HUES64 (cell line): Measurements from ENCODE around the gene DPT.

Experiments
- H3K27ac ChIP-seq: 2 replicates; pipeline ENCODE4 v1.7.0; 2013; ENCODE audit warnings: low read depth, low read length, inconsistent platforms
- H3K27me3 ChIP-seq: 2 replicates; pipeline ENCODE4 v1.6.1; 2013; ENCODE audit warnings: mild to moderate bottlenecking, low read length; ENCODE audit not compliant: insufficient read depth
- H3K36me3 ChIP-seq: 2 replicates; pipeline ENCODE4 v1.6.1; 2013; ENCODE audit warnings: mild to moderate bottlenecking, low read length; ENCODE audit not compliant: insufficient read depth
- H3K4me1 ChIP-seq: 2 replicates; pipeline ENCODE4 v1.6.1; 2013; ENCODE audit warnings: mild to moderate bottlenecking, low read length, moderate library complexity; ENCODE audit not compliant: insufficient read depth
- H3K4me3 ChIP-seq: 2 replicates; pipeline ENCODE4 v1.5.1; 2013; ENCODE audit warnings: mild to moderate bottlenecking, low read length, moderate library complexity
- H3K9ac ChIP-seq: 2 replicates; pipeline ENCODE4 v1.6.1; 2013; ENCODE audit warnings: mild to moderate bottlenecking, low read depth, low read length
- H3K9me3 ChIP-seq: 2 replicates; pipeline ENCODE4 v1.6.1; 2013; ENCODE audit warnings: low read depth, low read length; ENCODE audit not compliant: insufficient read depth
- WGBS: fragments of 150-250, 120-280 bp; methylation state at CpG from one replicate; pipeline ENCODE4 v1.1.7; 2013; ENCODE audit warnings: missing lambda C conversion rate; 5-methylcytosine and 5-hydroxymethylcytosine counted together

DPT gene

GRCh38 chr1:168696125-168696760, 32.8 kb downstream of the DPT start:
- H3K9ac ChIP-seq: no peak overlapping the region
- H3K27ac ChIP-seq: no peak overlapping the region
- no peaks in the 10 kb centered on the region for H3K36me3 ChIP-seq
- no peak overlapping the region for H3K4me3 ChIP-seq
- WGBS: 81% methylated on average over 7 of the region's 7 CpGs
- no peaks in the 10 kb centered on the region for H3K27me3 ChIP-seq
- H3K9me3 ChIP-seq: no peaks in the 10 kb centered on the region
- H3K4me1 ChIP-seq: no peaks in the 10 kb centered on the region

GRCh38 chr1:168693872-168694238, 35.2 kb downstream of the DPT start:
- H3K4me3 ChIP-seq: no peak overlapping the region
- no peak overlapping the region for H3K9ac ChIP-seq
- H3K27ac ChIP-seq: no peak overlapping the region
- no peaks in the 10 kb centered on the region for H3K27me3 ChIP-seq
- no peaks in the 10 kb centered on the region for H3K4me1 ChIP-seq
- H3K36me3 ChIP-seq: no peaks in the 10 kb centered on the region
- H3K9me3 ChIP-seq: no peaks in the 10 kb centered on the region
- WGBS: no CpG with 5 or more reads among the region's 2 CpGs

GRCh38 chr1:168693197-168693871, 35.7 kb downstream of the DPT start:
- H3K36me3 ChIP-seq: no peaks in the 10 kb centered on the region
- no peak overlapping the region for H3K9ac ChIP-seq
- H3K4me1 ChIP-seq: no peaks in the 10 kb centered on the region
- no peak overlapping the region for H3K27ac ChIP-seq
- 86% methylated on average over 6 of the region's 8 CpGs for WGBS
- no peaks in the 10 kb centered on the region for H3K27me3 ChIP-seq
- H3K9me3 ChIP-seq: no peaks in the 10 kb centered on the region
- no peak overlapping the region for H3K4me3 ChIP-seq

GRCh38 chr1:168692472-168692871, 36.5 kb downstream of the DPT start:
- Histone ChIP-seq H3K9ac (no peak overlapping the region), H3K27me3 (no peaks in the 10 kb centered on the region), H3K4me1 (no peaks in the 10 kb centered on the region), H3K4me3 (no peak overlapping the region), H3K27ac (no peak overlapping the region), H3K9me3 (no peaks in the 10 kb centered on the region), H3K36me3 (no peaks in the 10 kb centered on the region)
- 91% methylated on average over 3 of the region's 3 CpGs for WGBS

GRCh38 chr1:168691541-168691940, 37.5 kb downstream of the DPT start:
- Histone ChIP-seq H3K27ac (no peak overlapping the region), H3K36me3 (no peaks in the 10 kb centered on the region), H3K4me1 (no peaks in the 10 kb centered on the region), H3K4me3 (no peak overlapping the region), H3K9ac (no peak overlapping the region), H3K9me3 (no peaks in the 10 kb centered on the region), H3K27me3 (no peaks in the 10 kb centered on the region)
- WGBS: 91% methylated on average over 4 of the region's 5 CpGs

- Histone ChIP-seq H3K9me3 (no peaks in the 10 kb centered on the region), H3K27ac (no peak overlapping the region), H3K4me3 (no peak overlapping the region), H3K27me3 (no peaks in the 10 kb centered on the region), H3K4me1 (no peaks in the 10 kb centered on the region), H3K9ac (no peak overlapping the region), H3K36me3 (no peaks in the 10 kb centered on the region)
- WGBS: 94% methylated on average over 8 of the region's 8 CpGs
Observed at GRCh38 chr1:168689726-168690602, 39.0 kb downstream of the DPT start.

GRCh38 chr1:168689327-168689657, 39.7 kb downstream of the DPT start:
- Histone ChIP-seq H3K27me3 (no peaks in the 10 kb centered on the region), H3K4me1 (no peaks in the 10 kb centered on the region), H3K27ac (no peak overlapping the region), H3K9ac (no peak overlapping the region), H3K4me3 (no peak overlapping the region), H3K36me3 (no peaks in the 10 kb centered on the region), H3K9me3 (no peaks in the 10 kb centered on the region)
- 97% methylated on average over 2 of the region's 2 CpGs for WGBS

GRCh38 chr1:168688644-168689326, 40.2 kb downstream of the DPT start:
- Histone ChIP-seq H3K4me3 (no peak overlapping the region), H3K9me3 (no peaks in the 10 kb centered on the region), H3K27ac (no peak overlapping the region), H3K36me3 (no peaks in the 10 kb centered on the region), H3K4me1 (no peaks in the 10 kb centered on the region), H3K9ac (no peak overlapping the region), H3K27me3 (no peaks in the 10 kb centered on the region)
- WGBS: 80% methylated on average over 5 of the region's 5 CpGs

- 74% methylated on average over 3 of the region's 4 CpGs for WGBS
- H3K27ac ChIP-seq: no peak overlapping the region
- no peak overlapping the region for H3K4me3 ChIP-seq
- H3K9ac ChIP-seq: no peak overlapping the region
- H3K27me3 ChIP-seq: no peaks in the 10 kb centered on the region
- H3K4me1 ChIP-seq: no peaks in the 10 kb centered on the region
- H3K9me3 ChIP-seq: no peaks in the 10 kb centered on the region
- H3K36me3 ChIP-seq: no peaks in the 10 kb centered on the region
Observed at GRCh38 chr1:168687816-168688215, 41.2 kb downstream of the DPT start.

- no peaks in the 10 kb centered on the region for H3K36me3 ChIP-seq
- WGBS: 95% methylated on average over 2 of the region's 2 CpGs
- H3K27me3 ChIP-seq: no peaks in the 10 kb centered on the region
- H3K9me3 ChIP-seq: no peaks in the 10 kb centered on the region
- H3K4me1 ChIP-seq: no peaks in the 10 kb centered on the region
- H3K27ac ChIP-seq: no peak overlapping the region
- no peak overlapping the region for H3K4me3 ChIP-seq
- H3K9ac ChIP-seq: no peak overlapping the region
Observed at GRCh38 chr1:168686666-168687065, 42.3 kb downstream of the DPT start.

- Histone ChIP-seq H3K4me3 (no peak overlapping the region), H3K4me1 (no peaks in the 10 kb centered on the region), H3K27me3 (no peaks in the 10 kb centered on the region), H3K9me3 (no peaks in the 10 kb centered on the region), H3K27ac (no peak overlapping the region), H3K36me3 (no peaks in the 10 kb centered on the region), H3K9ac (no peak overlapping the region)
- WGBS: 94% methylated on average over 1 of the region's 1 CpG
Observed at GRCh38 chr1:168683871-168684270, 45.1 kb downstream of the DPT start.
